Stimulated activated CD4-positive, alpha-beta T cell treated with anti-CD3 and anti-CD28 coated beads, Interleukin-4, amount 100 ng/mL, for 24 hours (primary cell): ENCODE data around the gene TBC1D32.
"Not testable (repeated sequence)": the region's sequence is repeated elsewhere in the genome, so short reads cannot be mapped to it uniquely, and the experiment has no call there.

Experiments
- DNase-seq: peaks from one replicate; pipeline ENCODE4 v3.0.0-alpha.2; 2020

The TBC1D32 gene

DNA sequence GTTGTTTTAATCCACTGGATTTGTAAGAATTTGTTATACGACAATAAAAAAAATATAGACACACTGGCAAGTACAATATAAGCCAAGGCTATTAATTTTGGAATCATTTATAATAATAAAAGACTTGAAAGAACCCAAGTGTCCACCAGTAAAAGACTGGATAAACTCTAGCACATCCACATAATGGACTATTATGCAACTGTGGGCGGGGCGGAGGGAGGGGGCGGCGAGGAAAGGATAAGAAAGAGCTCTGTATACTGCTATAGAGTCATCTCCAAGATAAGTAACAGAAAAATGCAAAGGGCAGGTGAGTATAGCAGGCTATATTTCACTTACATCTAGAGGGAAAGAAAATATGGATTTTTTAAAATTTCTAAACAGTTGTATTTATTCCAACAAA lies 123.3 kb downstream of the TBC1D32 start:
- no peak for DNase-seq

DNA sequence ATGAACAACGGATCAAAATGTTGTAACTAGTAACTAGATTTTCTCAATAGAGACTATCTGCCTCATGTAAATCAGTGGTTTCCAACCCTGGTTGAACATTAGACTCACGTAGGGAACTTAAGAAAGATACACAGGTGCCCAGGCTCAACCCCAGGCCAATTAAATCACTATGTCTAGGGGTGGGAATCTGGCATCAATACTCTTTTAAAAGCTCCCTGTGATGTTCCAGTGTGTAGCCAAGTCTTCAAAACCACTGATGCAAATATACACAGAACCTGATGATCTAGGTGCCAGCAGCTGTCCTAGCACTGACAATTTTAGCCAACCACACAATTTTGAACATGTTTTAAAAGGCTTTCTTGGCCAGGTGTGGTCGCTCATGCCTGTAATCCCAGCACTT lies 128.7 kb downstream of the TBC1D32 start:
- no peak for DNase-seq

DNA sequence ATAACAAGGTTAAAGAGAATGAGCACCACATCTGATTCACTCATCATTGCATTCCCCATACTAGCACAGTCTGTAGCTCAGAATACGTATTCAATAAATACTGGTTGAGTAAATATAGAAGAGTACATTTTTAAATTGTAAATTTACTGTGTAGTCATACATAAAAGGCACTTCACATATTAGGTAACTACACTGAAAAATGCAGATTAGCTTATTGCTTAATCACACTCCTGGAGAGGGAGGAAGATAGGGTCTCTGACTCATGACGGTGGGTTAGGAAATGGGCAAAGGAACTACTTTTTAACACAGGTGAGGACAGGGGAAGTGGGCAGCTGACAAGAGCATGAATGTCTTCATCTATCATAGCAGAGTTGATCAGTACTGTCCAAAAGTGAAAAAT lies 133.2 kb downstream of the TBC1D32 start:
- DNase-seq, result no peak

DNA sequence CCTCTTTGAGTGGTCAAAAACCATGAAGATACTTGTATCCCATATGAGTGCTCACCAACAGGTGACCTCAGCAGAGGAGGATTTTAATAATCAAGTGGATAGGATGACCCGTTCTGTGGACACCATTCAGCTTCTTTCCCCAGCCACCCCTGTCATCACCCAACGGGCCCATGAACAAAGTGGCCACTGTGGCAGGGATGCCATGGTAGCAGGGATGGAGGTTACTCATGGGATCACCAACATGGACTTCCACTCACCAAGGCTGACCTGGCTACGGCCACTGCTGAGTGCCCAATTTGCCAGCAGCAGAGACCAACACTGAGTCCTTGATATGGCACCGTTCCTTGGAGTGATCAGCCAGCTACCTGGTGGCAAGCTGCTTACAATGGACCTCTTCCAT lies 138.2 kb downstream of the TBC1D32 start:
- not testable (repeated sequence) for DNase-seq

- no peak for DNase-seq
These were observed 144.2 kb downstream of the TBC1D32 start for GRCh38 chr6:121190122-121190521.

DNA sequence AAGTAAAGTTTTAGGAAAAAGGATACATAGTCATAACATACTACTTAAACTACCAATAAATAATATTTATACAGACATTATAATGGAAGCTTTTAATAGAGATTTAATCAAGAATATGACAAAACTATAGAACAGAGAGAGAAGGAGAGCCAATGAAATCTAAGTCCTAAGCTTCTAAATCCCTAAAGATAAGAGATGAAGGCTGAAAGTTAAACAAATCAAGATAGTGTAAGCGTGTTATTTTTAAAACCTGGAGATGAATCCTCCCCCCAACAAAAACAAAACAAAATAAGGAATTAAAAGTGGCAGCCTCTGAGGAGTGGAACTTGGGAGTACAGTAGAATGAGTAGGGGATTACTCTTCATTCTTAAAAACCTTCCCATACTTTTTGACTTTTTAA lies 145.9 kb downstream of the TBC1D32 start:
- DNase-seq, result no peak

DNA sequence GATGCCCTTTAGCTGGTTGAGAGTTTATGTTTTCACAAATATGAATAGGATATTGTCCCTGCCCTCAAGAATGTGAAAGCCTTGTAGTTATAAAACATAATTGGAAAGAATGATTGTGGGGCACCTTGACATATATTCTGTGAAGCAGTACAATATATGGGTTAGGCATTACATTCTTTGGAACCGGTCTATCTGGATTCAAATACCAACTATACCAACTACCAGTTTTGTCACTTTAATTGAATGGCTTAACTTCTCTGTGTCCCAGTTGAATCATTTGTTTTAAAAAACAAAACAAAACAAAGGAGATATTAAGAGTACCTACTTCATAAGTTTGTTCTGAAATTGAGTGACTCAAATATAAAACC lies 146.5 kb downstream of the TBC1D32 start:
- DNase-seq, result no peak

GRCh38 chr6:121187200-121187832 lies 147.0 kb downstream of the TBC1D32 start:
- DNase-seq, result no peak

DNA sequence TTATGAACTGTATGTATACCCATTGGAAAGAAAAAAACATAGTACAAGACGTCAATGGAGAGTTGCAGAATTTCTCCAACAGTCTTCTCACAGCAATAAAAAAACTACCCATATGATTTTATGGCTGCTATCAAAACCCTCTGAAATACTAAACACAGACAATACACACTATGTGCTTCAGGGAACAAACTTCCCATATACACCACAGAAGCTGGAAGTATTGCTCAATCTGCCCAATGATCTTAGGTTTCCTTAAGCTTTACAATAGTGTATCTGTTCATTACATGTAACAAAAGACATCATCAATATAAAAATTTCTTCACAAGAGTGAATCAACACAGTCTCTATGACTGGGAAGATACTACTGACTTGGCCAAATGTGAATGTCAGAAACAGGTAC lies 150.5 kb downstream of the TBC1D32 start:
- DNase-seq, result no peak

GRCh38 chr6:121175827-121176226 lies 158.5 kb downstream of the TBC1D32 start:
- DNase-seq, result no peak

DNA sequence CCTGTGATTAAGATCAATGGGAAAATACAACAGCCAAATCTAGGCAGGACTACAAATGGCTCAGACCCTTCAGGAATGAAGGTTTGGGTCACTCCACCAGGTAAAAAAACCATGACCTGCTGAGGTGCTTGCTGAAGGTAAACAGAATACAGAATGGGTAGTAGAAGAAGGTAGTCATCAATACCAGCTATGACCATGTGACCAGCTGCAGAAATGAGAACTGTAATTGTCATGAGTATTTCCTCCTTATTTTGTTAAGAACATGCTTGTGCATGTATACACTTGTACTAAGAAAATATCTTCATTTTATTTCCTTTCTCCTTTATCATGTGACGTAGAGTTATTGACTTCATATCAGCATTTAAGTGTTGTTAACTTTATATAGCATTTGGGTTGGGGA lies 161.8 kb downstream of the TBC1D32 start:
- DNase-seq, result not testable (repeated sequence)

DNA sequence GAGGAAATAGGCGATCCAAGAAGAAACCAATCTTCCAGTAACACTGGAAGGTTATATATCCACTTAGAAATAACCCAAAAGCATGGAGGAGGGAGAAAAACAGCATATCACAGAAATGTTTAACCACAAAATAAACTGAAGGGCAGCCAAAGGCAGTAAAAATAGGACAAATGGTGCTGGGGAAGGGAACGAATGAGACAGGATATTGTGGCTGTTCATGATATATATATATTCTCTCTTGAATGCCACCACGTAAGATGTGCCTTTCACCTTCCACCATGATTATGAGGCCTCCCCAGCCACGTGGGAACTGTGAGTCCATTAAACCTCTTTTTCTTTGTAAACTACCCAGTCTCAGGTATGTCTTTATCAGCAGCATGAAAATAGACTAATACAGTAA lies 162.4 kb downstream of the TBC1D32 start:
- no peak for DNase-seq

DNA sequence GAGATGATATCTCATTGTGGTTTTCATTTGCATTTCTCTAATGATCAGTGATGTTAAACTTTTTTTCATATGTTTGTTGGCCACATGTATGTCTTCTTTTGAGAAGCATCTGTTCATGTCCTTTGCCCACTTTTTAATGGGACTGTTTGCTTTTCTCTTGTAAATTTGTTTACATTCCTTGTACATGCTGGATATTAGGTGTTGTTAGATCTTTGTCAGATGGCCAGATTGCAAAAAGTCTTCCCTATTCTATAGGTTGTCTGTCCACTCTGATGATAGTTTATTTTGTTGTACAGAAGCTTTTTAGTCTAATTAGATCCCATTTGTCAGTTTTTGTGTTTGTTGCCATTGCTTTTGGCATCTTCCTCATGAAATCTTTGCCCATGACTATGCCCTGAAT lies 172.4 kb downstream of the TBC1D32 start:
- DNase-seq, result no peak

- no peak for DNase-seq
These were observed 174.0 kb downstream of the TBC1D32 start for GRCh38 chr6:121160276-121160675.

DNA sequence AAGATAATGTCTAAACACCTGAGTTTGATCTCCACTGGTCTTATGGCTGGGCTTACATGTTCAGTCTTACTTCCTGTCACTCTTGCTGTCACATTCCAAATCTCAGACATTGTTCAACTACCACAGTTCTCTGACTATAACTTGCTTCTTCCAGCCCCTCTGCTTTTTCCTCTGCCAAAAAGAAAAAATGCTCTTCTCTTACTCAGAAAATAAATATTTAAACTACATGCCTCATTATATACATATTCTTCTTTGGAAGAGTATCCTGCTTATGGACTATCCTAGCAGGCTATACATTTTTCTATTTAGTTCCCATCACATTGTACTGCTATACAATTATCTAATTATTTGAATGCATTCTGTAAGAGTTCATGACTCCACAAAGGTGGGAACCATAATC lies 175.4 kb downstream of the TBC1D32 start:
- DNase-seq, result no peak

DNA sequence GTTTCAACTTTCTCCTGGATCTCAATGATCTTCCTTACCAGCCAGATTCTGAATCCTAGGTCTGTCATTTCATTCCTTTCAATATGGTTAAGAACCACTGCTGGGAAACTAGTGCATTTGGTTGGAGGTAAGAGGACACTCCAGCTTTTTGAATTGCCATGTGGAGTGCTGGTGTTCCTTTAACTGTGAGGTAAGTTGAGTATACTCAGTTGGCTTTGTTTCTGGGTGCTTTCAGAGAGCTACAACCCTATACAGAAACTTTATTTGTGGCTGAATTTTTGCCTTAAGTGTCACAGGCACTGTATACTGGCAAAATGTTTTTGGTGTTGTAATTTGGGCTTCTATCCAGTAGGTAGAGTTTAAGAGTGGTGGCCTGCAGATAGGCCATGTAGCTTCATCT lies 175.8 kb downstream of the TBC1D32 start:
- DNase-seq, result no peak

GRCh38 chr6:121157906-121158305 lies 176.4 kb downstream of the TBC1D32 start:
- no peak for DNase-seq

GRCh38 chr6:121143476-121143875 lies 190.8 kb downstream of the TBC1D32 start:
- no peak for DNase-seq

DNA sequence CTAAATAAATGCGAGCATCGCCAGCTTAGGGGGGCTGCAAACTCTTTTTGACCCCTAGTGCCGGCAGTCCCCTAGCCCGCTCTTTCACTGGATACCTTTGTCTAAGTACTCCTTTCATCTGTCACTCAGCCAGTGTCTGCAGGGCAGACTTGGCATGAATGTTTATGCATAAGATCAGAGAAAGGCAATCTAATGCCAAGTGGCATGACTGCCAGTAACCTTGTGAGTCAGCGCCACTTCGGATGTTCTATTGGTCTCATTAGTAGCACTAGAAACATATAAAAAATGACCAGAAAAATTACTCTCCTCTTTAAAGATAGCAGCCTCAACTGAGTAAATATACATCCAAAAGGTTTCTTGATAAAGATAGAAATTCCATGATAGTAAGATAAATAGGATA lies 192.2 kb downstream of the TBC1D32 start:
- DNase-seq, result no peak

GRCh38 chr6:121135425-121135824 lies 198.9 kb downstream of the TBC1D32 start:
- DNase-seq, result no peak

DNA sequence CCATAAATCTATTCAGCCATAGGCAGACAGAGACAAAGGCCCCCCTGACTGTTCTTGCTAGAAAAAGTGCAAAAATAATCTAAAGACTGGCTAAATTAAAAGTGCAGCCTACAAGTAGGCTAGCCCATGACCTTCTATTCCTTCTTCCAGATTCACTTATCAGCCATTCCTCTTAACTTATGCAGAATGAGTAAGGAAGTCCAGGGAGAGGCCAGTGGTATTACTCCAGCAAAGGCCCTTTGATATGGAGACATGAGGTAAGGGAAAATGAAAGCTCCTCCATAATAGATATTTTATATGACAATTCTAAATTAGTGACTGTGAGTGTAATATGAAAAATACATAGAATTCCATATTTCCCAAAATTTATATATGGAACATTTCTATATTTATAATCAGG lies 199.4 kb downstream of the TBC1D32 start:
- no peak for DNase-seq

GRCh38 chr6:121124600-121124999 lies 209.7 kb downstream of the TBC1D32 start:
- no peak for DNase-seq

DNA sequence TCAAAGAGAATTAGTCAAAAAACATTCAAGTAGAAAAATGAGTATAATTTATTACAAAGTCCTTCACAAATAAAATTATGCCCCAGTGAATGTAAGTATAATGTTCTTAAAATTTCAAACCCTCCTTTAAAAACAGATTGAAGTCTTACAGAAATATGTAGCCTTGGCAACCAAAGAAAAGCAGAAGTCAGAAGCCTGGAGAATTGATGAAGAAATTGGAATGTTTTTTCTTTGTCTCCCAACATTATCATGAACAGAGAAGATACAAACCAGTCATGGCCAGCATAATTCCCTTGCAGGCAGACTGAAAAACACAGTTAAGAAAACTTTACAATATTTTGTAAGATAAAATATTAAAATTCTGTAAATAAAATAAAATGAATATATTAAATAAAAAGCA lies 221.9 kb downstream of the TBC1D32 start:
- DNase-seq, result no peak

DNA sequence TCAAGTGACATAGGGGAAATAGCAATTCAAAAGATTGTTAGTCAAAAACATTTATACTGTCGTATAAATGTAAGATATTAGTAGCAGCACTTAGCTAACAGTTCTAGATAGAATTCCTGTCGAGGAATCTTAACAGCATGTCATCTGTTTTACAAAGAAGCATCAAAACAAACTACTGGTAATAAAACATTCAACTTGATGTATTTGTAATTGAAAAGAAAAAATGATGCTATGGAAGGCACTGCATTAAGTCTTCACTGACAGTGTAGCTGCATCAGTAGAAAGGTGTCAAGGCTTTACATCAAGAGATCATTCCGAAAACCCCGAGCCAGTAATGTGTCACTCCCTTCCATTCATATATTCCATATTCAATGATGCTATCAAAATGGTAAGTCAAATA lies 223.5 kb downstream of the TBC1D32 start:
- no peak for DNase-seq

DNA sequence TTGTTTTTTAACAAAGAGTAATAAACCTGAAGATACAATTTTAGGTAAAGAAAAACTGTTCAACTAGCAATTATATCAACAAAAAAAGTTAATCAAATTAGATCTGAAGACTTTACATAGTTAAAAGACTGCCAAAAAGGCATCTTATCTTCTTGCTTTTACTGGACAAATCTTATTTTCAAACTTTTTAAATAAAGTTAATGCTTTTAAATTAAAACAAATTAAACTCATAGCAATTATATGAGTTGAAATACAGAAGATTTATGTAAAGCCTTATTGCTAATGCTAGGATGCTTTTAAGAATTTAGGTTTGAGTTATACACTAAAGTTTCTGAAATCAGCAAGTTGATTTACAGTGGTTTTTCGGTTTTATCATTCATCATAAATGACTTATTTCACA lies 227.3 kb downstream of the TBC1D32 start:
- no peak for DNase-seq

DNA sequence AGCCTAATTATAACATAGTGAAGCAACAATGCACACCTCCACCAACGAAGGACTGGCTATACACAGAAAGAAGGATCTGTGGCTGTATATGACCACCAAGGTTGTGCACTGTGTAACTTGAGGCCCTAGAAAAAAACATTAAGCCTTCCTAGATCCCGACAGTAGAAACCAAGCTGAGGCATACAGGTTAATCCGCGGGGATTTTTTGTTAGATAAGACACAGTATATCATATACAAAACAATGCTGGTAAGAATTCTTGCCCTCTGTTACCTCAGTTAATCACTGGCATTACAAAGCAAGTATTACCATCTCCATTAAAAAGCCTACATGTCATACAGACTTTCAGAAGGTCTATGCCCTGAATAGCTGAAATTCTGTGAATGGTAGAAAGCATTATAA lies 228.8 kb downstream of the TBC1D32 start:
- no peak for DNase-seq
